ENCODE measurements around the gene HOXB1.

The HOXB1 gene

GRCh38 chr17:48543854-48544348 is 13.1 kb upstream of the HOXB1 start:
- CTCF ChIA-PET, result interaction anchor here (0.6 to 0.7 kb wide), 2 partner anchors 19 to 681 kb away, joined by 3 read pairs; no protein-coding TSS in a partner anchor
- POLR2A ChIA-PET, result interaction anchor here (0.7 to 3.5 kb wide), 2 partner anchors 45 to 91 kb away, joined by 3 to 18 read pairs; partner anchors contain the start of gene HOXB3
- TF ChIP-seq NFRKB (IDR thresholded peaks at IDR 0.05), result no peak
- no peak for TF ChIP-seq BHLHE40 (IDR thresholded peaks at IDR 0.05; ENCODE audit: borderline replicate concordance)
- no peak for TF ChIP-seq ARNT (IDR thresholded peaks at IDR 0.05)
- no peak for TF ChIP-seq FOXM1 (IDR thresholded peaks at IDR 0.05; ENCODE audit: borderline replicate concordance)
- TF ChIP-seq FOXA1 (IDR thresholded peaks at IDR 0.05), result no peak
- TF ChIP-seq ELF4 (IDR thresholded peaks at IDR 0.05), result no peak
- TF ChIP-seq TARDBP (IDR thresholded peaks at IDR 0.05), result no peak
- no peak for TF ChIP-seq L3MBTL2 (conservative IDR thresholded peaks at IDR 0.05)
- TF ChIP-seq PKNOX1 (IDR thresholded peaks at IDR 0.05), result no peak
- TF ChIP-seq CTBP1 (IDR thresholded peaks at IDR 0.05; ENCODE audit: borderline replicate concordance), result no peak
- no peak for TF ChIP-seq SP1 (IDR thresholded peaks at IDR 0.05)
- no peak for TF ChIP-seq SUZ12 (IDR thresholded peaks at IDR 0.05)
- TF ChIP-seq FOXK2 (IDR thresholded peaks at IDR 0.05), result no peak
- no peak for TF ChIP-seq LEF1 (IDR thresholded peaks at IDR 0.05; ENCODE audit: borderline replicate concordance)
- TF ChIP-seq HDGF (IDR thresholded peaks at IDR 0.05; ENCODE audit: borderline replicate concordance), result no peak
- no peak for TF ChIP-seq ZNF384 (IDR thresholded peaks at IDR 0.05)
- no peak for DNase-seq (ENCODE audit: extremely low spot score)

DNA sequence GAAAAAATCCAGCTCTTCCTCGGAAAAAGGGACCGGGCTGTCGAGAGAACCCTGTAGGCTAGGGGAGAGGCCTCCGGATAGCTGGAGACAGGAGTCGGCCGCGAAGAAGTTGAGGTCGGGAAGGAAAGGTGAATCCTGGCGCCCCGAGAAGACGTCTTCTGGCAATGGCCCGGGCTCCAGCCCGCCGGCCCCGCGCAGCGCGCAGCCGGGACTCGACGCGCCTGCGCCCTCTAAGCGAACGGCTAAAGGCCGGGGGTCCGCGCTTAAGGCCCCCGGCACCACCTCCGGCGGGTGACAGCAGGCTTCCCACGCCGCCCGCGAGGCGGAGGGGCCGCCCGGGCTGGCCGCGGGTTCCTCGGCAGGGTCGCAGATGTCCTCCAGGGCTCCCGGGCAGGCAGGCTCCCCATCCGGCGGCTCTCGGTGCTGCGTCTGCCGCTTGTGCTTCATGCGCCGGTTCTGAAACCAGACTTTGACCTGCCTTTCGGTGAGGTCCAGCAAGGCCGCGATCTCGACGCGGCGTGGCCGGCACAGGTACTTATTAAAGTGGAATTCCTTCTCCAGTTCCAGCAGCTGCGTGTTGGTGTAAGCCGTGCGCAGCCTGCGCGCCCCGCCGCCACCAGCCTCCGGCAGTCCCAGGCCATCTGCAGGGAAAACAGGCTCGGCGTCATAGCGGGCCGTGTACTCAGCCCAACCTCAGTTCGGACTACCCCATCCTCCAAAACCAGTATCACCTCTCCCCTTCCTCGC is 12.5 kb upstream of the HOXB1 start:
- ChIA-PET POLR2A (interaction anchor here (0.7 to 3.5 kb wide), 3 partner anchors 10 to 91 kb away, joined by 3 to 18 read pairs (median 6); partner anchors contain the start of gene HOXB3), CTCF (interaction anchor here (0.6 to 0.7 kb wide), 2 partner anchors 19 to 680 kb away, joined by 3 read pairs; no protein-coding TSS in a partner anchor)
- no peak for TF ChIP-seq L3MBTL2 (conservative IDR thresholded peaks at IDR 0.05)
- no peak for TF ChIP-seq TARDBP (IDR thresholded peaks at IDR 0.05)
- no peak for TF ChIP-seq FOXK2 (IDR thresholded peaks at IDR 0.05)
- no peak for TF ChIP-seq PKNOX1 (IDR thresholded peaks at IDR 0.05)
- TF ChIP-seq FOXM1 (IDR thresholded peaks at IDR 0.05; ENCODE audit: borderline replicate concordance), result no peak
- no peak for TF ChIP-seq SUZ12 (IDR thresholded peaks at IDR 0.05)
- no peak; the same call in 1 of the 2 replicates for TF ChIP-seq LEF1 (IDR thresholded peaks at IDR 0.05; ENCODE audit: borderline replicate concordance)
- TF ChIP-seq ELF4 (IDR thresholded peaks at IDR 0.05), result no peak
- TF ChIP-seq CTBP1 (IDR thresholded peaks at IDR 0.05; ENCODE audit: borderline replicate concordance), result no peak
- TF ChIP-seq ZNF384 (IDR thresholded peaks at IDR 0.05), result no peak
- no peak for TF ChIP-seq ARNT (IDR thresholded peaks at IDR 0.05)
- no peak for TF ChIP-seq SP1 (IDR thresholded peaks at IDR 0.05)
- TF ChIP-seq HDGF (IDR thresholded peaks at IDR 0.05; ENCODE audit: borderline replicate concordance), result no peak
- TF ChIP-seq BHLHE40 (IDR thresholded peaks at IDR 0.05; ENCODE audit: borderline replicate concordance), result no peak
- TF ChIP-seq FOXA1 (IDR thresholded peaks at IDR 0.05), result no peak
- TF ChIP-seq NFRKB (IDR thresholded peaks at IDR 0.05), result no peak
- DNase-seq (ENCODE audit: extremely low spot score), result peak; percentile 45

DNA sequence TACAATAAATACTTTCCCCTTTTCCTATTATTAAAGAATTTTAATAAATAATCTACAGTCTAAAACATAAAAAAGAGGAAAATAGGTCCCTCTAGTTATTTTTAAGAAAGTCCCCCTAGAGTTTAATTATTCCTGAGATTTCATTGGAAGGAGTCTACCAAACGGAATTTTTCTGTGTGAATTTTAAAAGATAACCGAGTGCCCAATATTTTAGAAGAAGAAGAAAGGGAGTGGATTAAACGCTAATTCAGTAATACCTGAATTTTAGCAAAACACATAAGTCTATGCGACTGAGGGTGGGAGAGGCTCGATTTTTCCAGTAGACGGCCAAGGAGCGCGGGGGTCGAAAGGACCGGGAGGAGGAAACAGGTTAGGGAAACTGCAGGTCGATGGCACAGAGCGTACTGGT is 11.9 kb upstream of the HOXB1 start:
- POLR2A ChIA-PET, result interaction anchor here (1.6 to 3.5 kb wide), 2 partner anchors 10 to 46 kb away, joined by 6 to 18 read pairs; partner anchors contain the start of gene HOXB3
- TF ChIP-seq SUZ12 (IDR thresholded peaks at IDR 0.05), result no peak
- no peak for TF ChIP-seq PKNOX1 (IDR thresholded peaks at IDR 0.05)
- TF ChIP-seq FOXK2 (IDR thresholded peaks at IDR 0.05), result no peak
- TF ChIP-seq ELF4 (IDR thresholded peaks at IDR 0.05), result no peak
- TF ChIP-seq ZNF384 (IDR thresholded peaks at IDR 0.05), result no peak
- no peak for TF ChIP-seq CTBP1 (IDR thresholded peaks at IDR 0.05; ENCODE audit: borderline replicate concordance)
- TF ChIP-seq L3MBTL2 (conservative IDR thresholded peaks at IDR 0.05), result no peak
- TF ChIP-seq HDGF (IDR thresholded peaks at IDR 0.05; ENCODE audit: borderline replicate concordance), result no peak
- no peak for TF ChIP-seq ARNT (IDR thresholded peaks at IDR 0.05)
- TF ChIP-seq LEF1 (IDR thresholded peaks at IDR 0.05; ENCODE audit: borderline replicate concordance), result no peak
- no peak for TF ChIP-seq FOXM1 (IDR thresholded peaks at IDR 0.05; ENCODE audit: borderline replicate concordance)
- TF ChIP-seq BHLHE40 (IDR thresholded peaks at IDR 0.05; ENCODE audit: borderline replicate concordance), result no peak
- TF ChIP-seq FOXA1 (IDR thresholded peaks at IDR 0.05), result no peak
- TF ChIP-seq TARDBP (IDR thresholded peaks at IDR 0.05), result no peak
- TF ChIP-seq NFRKB (IDR thresholded peaks at IDR 0.05), result no peak
- TF ChIP-seq SP1 (IDR thresholded peaks at IDR 0.05), result no peak
- DNase-seq (ENCODE audit: extremely low spot score), result no peak
- CTCF ChIA-PET, result no interaction called here

DNA sequence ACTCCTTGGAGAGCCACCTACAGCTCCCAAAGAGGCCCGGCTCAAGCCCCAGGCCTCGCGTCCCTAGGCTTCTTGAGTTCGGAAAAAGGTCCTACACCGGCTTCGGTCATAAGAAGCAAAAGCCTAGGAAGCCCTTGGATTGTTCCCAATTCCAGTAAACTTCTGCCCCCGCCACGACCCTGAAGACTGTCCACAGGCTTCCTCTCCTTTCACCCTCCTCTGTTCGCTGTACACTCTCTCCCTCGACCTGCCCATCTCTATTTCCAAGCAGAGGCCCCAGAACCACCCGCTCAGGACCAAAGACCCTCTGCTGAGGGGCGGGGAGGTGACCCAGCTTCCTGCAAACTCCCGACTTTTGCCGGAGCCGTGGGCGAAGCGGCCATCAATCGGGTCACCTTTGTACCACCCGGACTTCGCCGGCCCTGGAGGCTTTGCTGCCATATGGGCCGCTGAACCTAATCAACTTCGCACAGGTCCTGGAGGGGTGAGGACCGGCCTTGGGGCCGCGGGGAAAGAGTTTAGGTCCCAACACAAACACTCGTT is 11.4 kb upstream of the HOXB1 start:
- DNase-seq (ENCODE audit: extremely low spot score), result no peak
- CTCF ChIA-PET, result no interaction called here
- TF ChIP-seq ELF4 (IDR thresholded peaks at IDR 0.05), result no peak
- TF ChIP-seq NFRKB (IDR thresholded peaks at IDR 0.05), result no peak
- no peak for TF ChIP-seq L3MBTL2 (conservative IDR thresholded peaks at IDR 0.05)
- TF ChIP-seq HDGF (IDR thresholded peaks at IDR 0.05; ENCODE audit: borderline replicate concordance), result no peak
- TF ChIP-seq PKNOX1 (IDR thresholded peaks at IDR 0.05), result no peak
- no peak for TF ChIP-seq SUZ12 (IDR thresholded peaks at IDR 0.05)
- no peak for TF ChIP-seq ARNT (IDR thresholded peaks at IDR 0.05)
- no peak for TF ChIP-seq BHLHE40 (IDR thresholded peaks at IDR 0.05; ENCODE audit: borderline replicate concordance)
- no peak for TF ChIP-seq CTBP1 (IDR thresholded peaks at IDR 0.05; ENCODE audit: borderline replicate concordance)
- TF ChIP-seq FOXA1 (IDR thresholded peaks at IDR 0.05), result no peak
- no peak for TF ChIP-seq LEF1 (IDR thresholded peaks at IDR 0.05; ENCODE audit: borderline replicate concordance)
- no peak for TF ChIP-seq SP1 (IDR thresholded peaks at IDR 0.05)
- TF ChIP-seq ZNF384 (IDR thresholded peaks at IDR 0.05), result no peak
- no peak for TF ChIP-seq FOXK2 (IDR thresholded peaks at IDR 0.05)
- TF ChIP-seq FOXM1 (IDR thresholded peaks at IDR 0.05; ENCODE audit: borderline replicate concordance), result no peak
- no peak for TF ChIP-seq TARDBP (IDR thresholded peaks at IDR 0.05)
- POLR2A ChIA-PET, result interaction anchor here (0.8 to 3.5 kb wide), 6 partner anchors 9 to 50 kb away, joined by 3 to 18 read pairs (median 4); partner anchors contain the start of gene HOXB3

Data from HEK293T (cell line).